Body of pancreas (tissue), 4 donors: Measurements from ENCODE around the gene EHBP1L1.

ENCODE experiments used
- POLR2A ChIP-seq, 3 donors: fragments of 450-650 bp; IDR thresholded peaks; one replicate each; pipeline ENCODE4 v1.6.1; 2016; ENCODE audit warnings: antibody characterized with exemption in 3 of 3, mild to moderate bottlenecking in 2 of 3
- TF ChIP-seq, protein P1 (sequence below), 7 experiments: fragments of 450-650 bp in 4 of 7; fragments of 200-600 bp in 3 of 7; sonication (generic) in 3 of 7; IDR thresholded peaks; one replicate each; pipeline ENCODE4 v1.5.1; 2016 to 2019; ENCODE audit warnings: antibody characterized with exemption in 7 of 7

DNA sequence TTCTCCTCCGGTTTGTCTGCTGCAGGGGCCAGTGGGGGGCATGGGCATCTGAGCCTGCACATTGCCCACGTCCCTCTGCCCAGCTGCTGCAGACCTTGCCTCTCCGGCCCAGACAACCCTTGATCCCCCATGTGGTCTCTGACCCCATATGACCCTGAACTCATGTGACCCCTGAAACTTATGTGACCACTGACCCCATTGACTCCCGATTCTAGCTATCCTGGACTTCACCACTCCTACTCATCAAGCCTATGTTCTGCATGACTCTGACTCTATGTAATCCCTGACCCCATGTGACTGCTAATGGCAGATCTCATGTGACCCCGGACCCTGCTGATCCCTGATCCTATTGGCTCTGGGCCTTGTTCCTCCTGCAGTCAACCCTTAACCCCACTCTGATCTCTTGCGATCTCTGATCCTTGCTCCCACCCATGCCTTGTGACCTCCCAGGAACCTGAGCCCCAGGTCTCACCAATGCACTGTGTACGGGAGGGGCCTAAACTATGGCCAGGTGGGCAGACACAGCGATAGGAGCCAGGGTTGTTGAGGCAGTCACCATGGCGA is 23.4 kb upstream of the EHBP1L1 start:
- TF ChIP-seq, protein P1, sequence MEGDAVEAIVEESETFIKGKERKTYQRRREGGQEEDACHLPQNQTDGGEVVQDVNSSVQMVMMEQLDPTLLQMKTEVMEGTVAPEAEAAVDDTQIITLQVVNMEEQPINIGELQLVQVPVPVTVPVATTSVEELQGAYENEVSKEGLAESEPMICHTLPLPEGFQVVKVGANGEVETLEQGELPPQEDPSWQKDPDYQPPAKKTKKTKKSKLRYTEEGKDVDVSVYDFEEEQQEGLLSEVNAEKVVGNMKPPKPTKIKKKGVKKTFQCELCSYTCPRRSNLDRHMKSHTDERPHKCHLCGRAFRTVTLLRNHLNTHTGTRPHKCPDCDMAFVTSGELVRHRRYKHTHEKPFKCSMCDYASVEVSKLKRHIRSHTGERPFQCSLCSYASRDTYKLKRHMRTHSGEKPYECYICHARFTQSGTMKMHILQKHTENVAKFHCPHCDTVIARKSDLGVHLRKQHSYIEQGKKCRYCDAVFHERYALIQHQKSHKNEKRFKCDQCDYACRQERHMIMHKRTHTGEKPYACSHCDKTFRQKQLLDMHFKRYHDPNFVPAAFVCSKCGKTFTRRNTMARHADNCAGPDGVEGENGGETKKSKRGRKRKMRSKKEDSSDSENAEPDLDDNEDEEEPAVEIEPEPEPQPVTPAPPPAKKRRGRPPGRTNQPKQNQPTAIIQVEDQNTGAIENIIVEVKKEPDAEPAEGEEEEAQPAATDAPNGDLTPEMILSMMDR (IDR thresholded peaks at IDR 0.05), result no peak
- TF ChIP-seq POLR2A (IDR thresholded peaks at IDR 0.05), result no peak
